Right ventricle myocardium superior (tissue), 1 donor: Measurements from ENCODE around the gene PHF19. TPM values are rescaled to one million over a fixed set of nuclear protein-coding genes. Genes with fewer than 3 reads are reported as not detected.

ENCODE experiments used
- ATAC-seq: fragments of 200-7000 bp; cut with Tn5 transposase; one replicate; pipeline ENCODE4 v1.9.1; 2020; ENCODE audit warnings: mild to moderate bottlenecking; ENCODE audit not compliant: poor library complexity
- DNase-seq: peaks from one replicate; pipeline ENCODE4 v3.0.0-alpha.2; 2020
- intact Hi-C: fragments of 100-400 bp; cut with DNase I; formaldehyde crosslinking; loops from one replicate; pipeline ENCODE4 v1.11.2; 2022
- long read RNA-seq: library from polyadenylated mRNA; unstranded; transcript quantifications from one replicate; pipeline ENCODE4 v2.0.0, GENCODE V29; 2021
- total RNA-seq: library from RNA; stranded (reverse); fragmentation: NEBNext Ultra II Directional; extraction: Animal tissue kit (Norgen Biotek cat#: 25700); gene quantifications from one replicate; pipeline ENCODE4 v1.2.1, GENCODE V29; 2021
- donor health status: DM: no; HTN: yes; CAD: no; lungs with severe emphysema.

The PHF19 gene
- total RNA-seq: 11.9 TPM
- long read RNA-seq, full-length matches to known transcripts: 9 of 16 reads
- long read RNA-seq, partial matches to known transcripts: 1 of 16 reads
- long read RNA-seq, other reads (novel, unspliced or antisense): 6 of 16 reads

- DNase-seq (peak; percentile 55), ATAC-seq (peak; percentile 32)
- intact Hi-C loops: loop anchor here (5.0 kb wide), 1 partner anchor 40 kb away; no protein-coding TSS in a partner anchor
Observed at GRCh38 chr9:120876842-120877240, at the start of gene PHF19. TSS of gene PHF19 (minus strand) at chr9:120877188. CDS start at chr9:120874741, 2,447 bp downstream.

- intact Hi-C loops: no loop called here
- no peak for ATAC-seq
- no peak for DNase-seq
Observed at GRCh38 chr9:120926397-120926928, 49.5 kb upstream of the PHF19 start, which contains the start of gene TRAF1. TSS of gene TRAF1 (minus strand) at chr9:120926796. CDS start at chr9:120926075, 721 bp downstream.

DNA sequence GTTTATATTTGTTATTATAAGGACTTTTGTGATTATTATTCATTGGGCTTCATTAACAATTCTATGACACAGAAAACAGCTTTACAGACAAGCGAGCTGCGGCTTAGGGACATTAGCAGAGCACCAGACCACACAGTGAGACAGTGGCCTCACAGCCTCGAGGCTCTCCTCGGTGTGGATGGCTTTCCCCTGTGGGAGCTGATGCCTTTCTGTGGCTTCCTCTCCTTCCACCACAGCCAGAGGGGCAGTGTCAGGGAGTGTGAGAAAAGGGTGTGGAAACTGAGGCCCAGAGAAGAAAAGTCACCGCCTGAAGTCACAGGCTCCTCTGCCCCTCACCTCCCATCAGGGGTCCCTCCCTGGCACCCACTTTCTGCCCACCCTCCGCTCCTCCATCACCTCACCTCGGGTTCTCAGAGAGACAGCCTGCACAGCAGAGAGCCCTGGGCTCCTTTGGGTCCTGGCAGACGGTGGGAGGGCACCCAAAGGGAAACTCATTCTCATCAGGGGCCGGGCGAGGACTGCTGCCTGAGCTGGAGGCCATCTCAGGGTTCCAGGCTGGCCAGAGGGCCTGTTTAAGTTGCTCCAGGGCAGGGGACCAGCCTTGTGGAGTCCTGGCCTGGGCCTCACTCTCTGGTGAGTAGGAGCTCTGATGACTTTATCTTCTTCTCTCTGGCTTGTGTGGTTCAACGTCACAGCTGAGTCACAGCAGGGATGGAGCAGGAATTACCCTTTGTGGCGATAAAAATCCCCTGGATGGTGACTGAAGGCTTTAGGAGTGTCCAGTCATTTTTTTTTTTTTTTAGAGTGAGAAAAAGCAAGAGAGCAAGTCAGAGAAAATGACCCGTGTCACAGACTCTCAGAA lies 48.8 kb upstream of the PHF19 start:
- DNase-seq: peak; percentile 53
- ATAC-seq: no peak
- intact Hi-C loops: no loop called here

DNA sequence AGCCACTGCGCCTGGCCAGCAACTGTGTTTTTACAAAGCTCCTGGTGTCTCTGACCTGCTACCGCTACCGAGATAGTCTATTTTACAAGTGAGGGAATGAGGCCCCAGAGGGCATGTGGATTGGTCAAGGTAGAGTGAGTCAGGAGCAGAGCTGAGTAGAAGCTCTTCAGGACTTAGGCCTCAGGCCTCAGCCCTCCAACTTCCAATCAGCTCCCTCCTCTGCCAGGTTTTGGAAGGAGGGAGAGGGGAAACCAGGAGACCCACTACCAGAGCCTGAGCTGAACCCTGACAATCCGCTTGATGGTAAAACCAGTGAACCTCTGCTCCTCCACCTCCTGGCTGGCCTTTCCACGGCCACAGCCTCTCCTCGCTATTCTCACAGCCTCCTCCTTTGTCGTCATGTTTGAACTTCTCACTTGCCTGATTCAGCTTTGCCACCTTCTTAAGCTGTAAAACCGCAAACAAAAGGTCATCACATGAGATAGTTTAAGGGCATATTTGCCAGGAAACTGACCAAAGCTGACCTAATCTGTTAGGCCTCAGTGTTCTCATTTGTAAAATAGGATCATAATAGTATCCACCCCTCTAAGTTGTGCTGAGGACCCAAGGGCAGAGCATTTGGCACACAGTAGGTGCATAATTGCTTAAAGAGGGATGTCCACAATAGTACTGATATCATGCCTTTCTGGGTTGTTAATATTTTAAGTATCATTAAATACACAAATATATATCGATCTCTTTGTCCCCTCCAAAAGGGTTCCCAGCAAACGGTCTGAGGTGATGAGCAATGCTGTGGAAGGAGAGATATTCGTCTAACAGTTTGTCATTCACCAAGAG lies 47.9 kb upstream of the PHF19 start:
- intact Hi-C loops: no loop called here
- ATAC-seq (no peak), DNase-seq (no peak)

GRCh38 chr9:120923620-120924328 lies 46.8 kb upstream of the PHF19 start:
- DNase-seq (no peak), ATAC-seq (no peak)
- intact Hi-C loops: no loop called here

DNA sequence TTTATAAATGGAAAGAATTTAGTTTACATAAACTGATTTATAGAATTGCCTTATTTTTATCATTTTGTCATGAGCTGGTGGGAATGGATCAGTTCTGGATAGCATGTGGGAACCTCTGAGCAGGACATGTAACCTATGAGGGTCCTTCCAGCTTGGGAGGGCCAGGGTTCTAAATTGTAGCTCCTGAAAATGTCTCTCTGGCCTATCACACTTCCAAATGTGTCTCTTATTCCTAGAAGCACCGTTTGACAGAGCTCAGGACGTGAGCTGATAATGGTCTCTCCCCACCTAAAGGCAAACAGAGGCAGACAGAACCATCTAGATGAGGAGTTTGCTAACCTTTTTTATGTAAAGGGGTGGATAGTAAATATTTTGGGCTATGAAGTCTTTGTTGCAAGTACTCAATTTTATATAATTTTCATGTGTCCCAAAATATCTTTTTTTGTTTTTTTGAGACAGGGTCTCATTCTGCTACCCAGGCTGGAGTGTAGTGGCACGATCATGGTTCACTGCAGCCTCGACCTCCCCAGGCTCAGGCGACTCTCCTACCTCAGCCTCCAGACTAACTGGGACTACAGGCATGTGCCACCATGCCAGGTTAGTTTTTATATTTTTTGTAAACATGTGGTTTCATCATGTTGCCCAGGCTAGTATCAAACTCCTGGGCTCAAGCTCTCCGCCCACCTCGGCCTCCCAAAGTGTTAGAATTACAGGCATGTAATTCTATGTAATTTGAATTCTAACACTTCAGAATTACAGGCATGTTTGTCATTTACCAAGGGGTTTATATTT lies 45.6 kb upstream of the PHF19 start:
- intact Hi-C loops: no loop called here
- no peak for DNase-seq
- ATAC-seq: no peak

DNA sequence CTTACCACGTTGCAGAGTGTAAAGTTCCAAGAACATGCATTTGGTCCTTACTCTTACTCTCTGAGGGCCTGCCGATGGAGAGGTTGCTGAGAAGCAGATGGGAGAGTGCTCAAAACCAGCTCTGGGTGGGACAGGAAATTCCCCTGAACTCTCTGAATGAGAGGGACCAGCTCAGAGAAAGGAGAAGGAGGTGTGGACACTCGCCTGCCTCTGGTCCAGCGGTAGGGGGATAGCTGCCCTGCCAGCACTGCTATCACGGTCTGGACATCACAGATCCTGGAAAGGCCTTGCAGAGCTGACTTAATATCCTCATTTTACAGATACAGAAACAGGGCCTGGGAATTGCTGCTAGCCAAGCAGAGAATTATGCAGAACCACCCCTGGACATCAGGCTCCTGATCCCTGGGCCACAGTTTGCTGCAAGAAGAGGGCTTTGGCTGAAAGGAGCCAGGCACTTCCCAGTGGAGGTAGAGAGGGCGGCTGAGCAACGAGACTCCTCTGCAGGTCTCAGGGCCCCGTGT lies 44.7 kb upstream of the PHF19 start:
- DNase-seq (peak; percentile 51), ATAC-seq (peak; percentile 16)
- intact Hi-C loops: no loop called here

DNA sequence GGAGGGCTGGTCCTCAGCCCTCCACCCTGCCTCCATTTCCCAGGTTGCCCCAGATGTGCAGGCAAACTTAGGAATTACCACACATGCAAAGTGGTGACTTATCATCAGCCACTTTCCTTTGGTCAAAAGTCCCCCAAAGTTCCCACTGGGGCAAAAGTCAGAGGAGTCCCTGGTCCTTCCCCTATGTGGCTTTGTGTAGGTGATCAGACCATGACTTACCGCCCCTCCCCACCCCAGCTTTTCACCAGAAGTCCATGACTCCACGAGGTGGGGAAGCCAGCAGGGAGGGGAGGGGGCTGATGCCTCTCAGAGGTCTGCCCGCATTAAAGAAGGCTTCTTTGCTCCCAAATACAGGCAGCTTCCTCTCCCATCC lies 43.8 kb upstream of the PHF19 start:
- DNase-seq: no peak
- intact Hi-C loops: no loop called here
- ATAC-seq: no peak

- intact Hi-C loops: loop anchor here (5.0 kb wide), 1 partner anchor 43 kb away; the partner anchor contains the start of gene PHF19
- DNase-seq (no peak), ATAC-seq (peak; percentile 68)
Observed at GRCh38 chr9:120919843-120920805, 43.1 kb upstream of the PHF19 start.

DNA sequence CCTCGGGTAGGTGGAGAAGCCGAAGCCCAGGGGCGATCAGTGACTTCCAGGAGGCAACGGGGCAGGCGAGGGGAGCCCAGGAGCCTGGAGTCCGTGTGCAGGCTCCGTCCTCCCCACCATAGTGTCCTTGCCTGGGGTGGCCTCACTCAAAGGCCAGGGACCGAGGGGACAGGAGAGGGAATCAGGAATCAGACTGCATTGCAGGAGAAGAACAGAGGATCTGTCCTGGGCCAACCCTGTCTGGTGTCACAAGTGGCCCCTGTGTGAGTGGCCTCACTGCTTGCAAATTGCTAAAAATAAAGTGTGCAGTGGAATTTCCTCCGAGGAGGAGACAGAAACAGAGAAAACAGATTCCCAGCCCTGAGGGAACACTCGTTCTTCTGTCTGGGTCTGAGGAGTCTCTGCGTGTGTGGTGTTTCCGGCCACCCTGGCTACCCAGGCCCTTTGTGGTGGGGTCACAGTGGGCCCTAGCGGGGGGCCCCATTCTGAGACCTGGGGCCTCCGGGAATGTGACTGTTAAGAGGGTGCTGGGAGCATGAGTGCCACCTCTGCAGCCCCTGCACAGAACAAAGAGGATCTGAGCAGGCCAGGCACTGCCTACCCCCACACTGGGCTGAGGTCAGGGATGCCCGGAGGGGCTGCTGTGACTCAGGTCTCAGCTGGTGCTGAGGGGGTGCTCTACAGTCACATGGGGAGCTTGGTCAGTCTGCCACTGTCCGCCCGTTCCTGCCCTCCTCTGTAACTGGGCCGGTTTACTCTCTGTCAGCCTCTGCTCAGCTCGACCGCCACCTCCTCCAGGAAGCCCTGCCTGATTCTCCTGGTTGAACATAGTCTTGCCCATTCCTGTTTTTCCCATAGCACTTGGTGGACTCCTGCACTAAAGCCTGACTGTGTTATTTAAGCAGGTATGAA lies 42.2 kb upstream of the PHF19 start:
- DNase-seq (no peak), ATAC-seq (peak; percentile 64)
- intact Hi-C loops: loop anchor here (5.0 kb wide), 1 partner anchor 42 kb away; the partner anchor contains the start of gene PHF19

DNA sequence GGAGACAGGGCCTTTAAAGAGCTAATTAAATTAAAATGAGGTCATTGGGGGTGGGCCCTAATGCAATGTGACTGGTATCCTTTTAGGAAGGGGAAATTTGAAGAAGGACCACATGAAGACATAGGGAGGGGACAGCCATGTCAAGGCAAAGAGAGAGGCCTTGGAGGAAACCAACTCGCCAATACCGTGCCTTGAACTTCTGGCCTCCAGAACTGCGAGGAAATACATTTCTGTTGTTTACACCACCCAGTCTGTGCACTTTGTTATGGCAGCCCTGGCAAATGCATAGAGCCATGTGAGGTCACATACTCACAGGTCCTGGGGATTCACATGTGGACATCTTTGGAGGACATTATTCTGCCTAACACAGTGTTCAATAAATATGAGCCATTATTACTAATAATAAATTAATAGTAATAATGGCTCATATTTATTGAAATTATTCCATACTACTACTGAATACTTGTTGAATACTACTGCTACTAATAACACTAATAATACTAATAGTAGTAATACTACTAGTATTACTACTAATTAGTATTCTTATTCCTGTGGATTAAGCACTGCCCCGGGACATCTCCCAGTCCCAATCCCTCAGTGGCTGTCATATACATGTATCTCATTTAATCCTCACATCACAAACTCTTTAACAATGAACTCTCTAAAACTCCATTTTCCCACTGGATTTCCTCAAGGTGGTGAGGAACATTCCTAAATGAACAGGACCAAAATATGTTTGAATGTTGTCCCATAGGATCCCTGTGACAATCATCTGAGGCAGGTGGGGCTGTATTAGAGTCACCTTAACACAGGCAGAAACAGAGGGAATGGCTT lies 41.2 kb upstream of the PHF19 start:
- no peak for DNase-seq
- no peak for ATAC-seq
- intact Hi-C loops: loop anchor here (5.0 kb wide), 1 partner anchor 41 kb away; the partner anchor contains the start of gene PHF19

GRCh38 chr9:120916991-120917880 lies 40.2 kb upstream of the PHF19 start:
- intact Hi-C loops: loop anchor here (5.0 kb wide), 1 partner anchor 40 kb away; the partner anchor contains the start of gene PHF19
- ATAC-seq (no peak), DNase-seq (no peak)

DNA sequence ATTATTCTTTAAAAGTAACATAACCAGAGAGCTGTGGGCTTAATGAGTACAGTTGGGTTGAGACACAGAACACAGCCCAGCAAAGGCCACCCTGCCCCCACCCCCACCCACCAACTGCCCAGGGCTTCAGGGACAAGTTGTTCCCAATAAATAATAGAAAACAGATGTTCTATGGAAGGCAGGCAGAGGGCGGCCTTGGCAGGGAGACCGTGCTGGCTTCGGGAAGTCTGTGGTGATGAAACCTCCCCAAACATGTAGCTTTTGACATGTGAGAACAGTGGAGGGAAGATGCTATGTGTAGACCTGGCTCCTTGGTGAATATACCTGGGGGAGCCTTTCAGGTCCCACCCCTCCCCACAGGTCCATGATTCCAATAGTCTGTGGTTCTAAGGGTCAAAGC lies 39.6 kb upstream of the PHF19 start:
- intact Hi-C loops: loop anchor here (5.0 kb wide), 1 partner anchor 39 kb away; the partner anchor contains the start of gene PHF19
- ATAC-seq (peak; percentile 40), DNase-seq (peak; percentile 83)
